ENCODE results near the gene GFRA1.

GFRA1 gene

GRCh38 chr10:116221053-116221452 is 52.0 kb downstream of the GFRA1 start:
- Mint-ChIP-seq H3K27ac (no peak overlapping the region), H3K9me3 (no peaks in the 10 kb centered on the region), H3K36me3 (ENCODE audit: low read depth) (no peaks in the 10 kb centered on the region), H3K4me1 (peaks cover 7% of the 10 kb centered on the region), H3K27me3 (ENCODE audit: low read depth) (peaks cover 1% of the 10 kb centered on the region), H3K4me3 (no peak overlapping the region)
- TF ChIP-seq, protein P1, sequence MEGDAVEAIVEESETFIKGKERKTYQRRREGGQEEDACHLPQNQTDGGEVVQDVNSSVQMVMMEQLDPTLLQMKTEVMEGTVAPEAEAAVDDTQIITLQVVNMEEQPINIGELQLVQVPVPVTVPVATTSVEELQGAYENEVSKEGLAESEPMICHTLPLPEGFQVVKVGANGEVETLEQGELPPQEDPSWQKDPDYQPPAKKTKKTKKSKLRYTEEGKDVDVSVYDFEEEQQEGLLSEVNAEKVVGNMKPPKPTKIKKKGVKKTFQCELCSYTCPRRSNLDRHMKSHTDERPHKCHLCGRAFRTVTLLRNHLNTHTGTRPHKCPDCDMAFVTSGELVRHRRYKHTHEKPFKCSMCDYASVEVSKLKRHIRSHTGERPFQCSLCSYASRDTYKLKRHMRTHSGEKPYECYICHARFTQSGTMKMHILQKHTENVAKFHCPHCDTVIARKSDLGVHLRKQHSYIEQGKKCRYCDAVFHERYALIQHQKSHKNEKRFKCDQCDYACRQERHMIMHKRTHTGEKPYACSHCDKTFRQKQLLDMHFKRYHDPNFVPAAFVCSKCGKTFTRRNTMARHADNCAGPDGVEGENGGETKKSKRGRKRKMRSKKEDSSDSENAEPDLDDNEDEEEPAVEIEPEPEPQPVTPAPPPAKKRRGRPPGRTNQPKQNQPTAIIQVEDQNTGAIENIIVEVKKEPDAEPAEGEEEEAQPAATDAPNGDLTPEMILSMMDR (IDR thresholded peaks at IDR 0.05; ENCODE audit: unreplicated experiment in 3 of 3) = no peak

- Mint-ChIP-seq H3K27ac (peak overlapping the region in 1 of 3 experiments; percentile 80), H3K4me1 (peaks cover 43% of the 10 kb centered on the region), H3K36me3 (ENCODE audit: low read depth) (no peaks in the 10 kb centered on the region), H3K4me3 (no peak overlapping the region), H3K9me3 (no peaks in the 10 kb centered on the region), H3K27me3 (ENCODE audit: low read depth) (no peaks in the 10 kb centered on the region)
- TF ChIP-seq, protein P1 (IDR thresholded peaks at IDR 0.05; ENCODE audit: unreplicated experiment in 3 of 3) = no peak
Measured at GRCh38 chr10:116216676-116217075, 56.3 kb downstream of the GFRA1 start.

DNA sequence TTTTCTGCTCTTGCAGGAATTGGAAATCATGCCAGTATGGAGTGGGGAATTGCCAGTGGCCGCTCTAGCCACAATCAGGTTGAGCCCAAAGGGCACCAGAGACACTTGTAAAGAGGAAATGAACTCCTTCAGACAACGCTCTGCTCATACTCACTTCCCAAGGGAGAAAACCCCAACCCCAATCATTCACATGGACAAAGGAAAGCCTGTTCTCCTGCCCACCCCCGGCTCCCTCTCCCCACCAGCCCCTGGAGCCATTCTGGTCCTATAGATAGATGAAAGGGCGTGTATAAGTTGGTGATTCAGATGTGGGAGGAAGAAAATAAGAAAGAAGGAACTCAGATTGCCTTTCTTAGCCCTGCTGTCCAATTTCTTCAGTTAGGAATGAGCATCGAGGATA is 57.4 kb downstream of the GFRA1 start:
- TF ChIP-seq, protein P1 (IDR thresholded peaks at IDR 0.05; ENCODE audit: unreplicated experiment in 3 of 3) = no peak
- H3K4me1 Mint-ChIP-seq = peaks cover 53% of the 10 kb centered on the region
- H3K4me3 Mint-ChIP-seq = no peak overlapping the region
- H3K9me3 Mint-ChIP-seq = no peaks in the 10 kb centered on the region
- H3K27me3 Mint-ChIP-seq (ENCODE audit: low read depth) = no peaks in the 10 kb centered on the region
- H3K27ac Mint-ChIP-seq = peak overlapping the region in 1 of 3 experiments; percentile 33
- no peaks in the 10 kb centered on the region for H3K36me3 Mint-ChIP-seq (ENCODE audit: low read depth)

- TF ChIP-seq, protein P1 (IDR thresholded peaks at IDR 0.05; ENCODE audit: unreplicated experiment in 3 of 3) = no peak
- peaks cover 81% of the 10 kb centered on the region for H3K4me1 Mint-ChIP-seq
- H3K9me3 Mint-ChIP-seq = no peaks in the 10 kb centered on the region
- peak overlapping the region in 2 of 3 experiments; percentile 62 to 72 for H3K27ac Mint-ChIP-seq
- no peaks in the 10 kb centered on the region for H3K36me3 Mint-ChIP-seq (ENCODE audit: low read depth)
- peak overlapping the region in 1 of 3 experiments; percentile 38 for H3K4me3 Mint-ChIP-seq
- H3K27me3 Mint-ChIP-seq (ENCODE audit: low read depth) = peaks cover 4% of the 10 kb centered on the region
Measured at GRCh38 chr10:116211682-116212081, 61.3 kb downstream of the GFRA1 start.

DNA sequence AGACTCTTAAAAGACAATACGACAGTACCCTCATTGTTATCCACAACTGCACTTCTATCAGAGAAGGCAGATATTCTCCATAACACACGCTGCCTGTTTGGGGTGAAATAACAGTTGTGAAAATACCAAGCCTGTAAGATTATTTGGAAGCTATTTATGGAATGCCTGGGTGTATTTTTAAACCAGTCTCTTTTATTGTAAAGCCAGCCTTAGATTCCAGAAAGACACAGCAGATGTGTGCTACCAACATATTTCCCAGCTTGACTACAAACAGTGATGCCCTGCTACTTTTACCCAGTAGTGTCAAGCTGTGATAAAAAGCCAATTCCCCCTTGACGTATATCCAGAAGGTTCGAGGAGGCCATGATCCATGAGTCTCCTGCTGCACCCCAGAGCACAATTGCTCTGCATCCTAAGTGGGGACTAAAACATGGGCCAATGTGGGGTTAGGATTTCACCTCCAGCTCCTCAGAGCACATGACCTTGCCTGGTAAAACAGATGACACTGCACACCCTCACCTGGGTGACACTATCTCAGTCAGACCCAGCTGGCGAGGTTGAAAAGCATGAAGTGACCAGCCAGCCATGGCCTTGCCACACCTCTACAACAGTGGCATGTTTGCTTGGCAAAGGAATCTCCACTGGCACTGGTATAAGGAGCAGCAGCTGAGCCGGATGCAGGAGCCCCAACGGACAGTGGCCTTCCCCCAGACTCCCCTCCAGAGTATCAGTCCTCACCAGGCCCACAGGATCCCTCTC is 62.2 kb downstream of the GFRA1 start:
- no peaks in the 10 kb centered on the region for H3K9me3 Mint-ChIP-seq
- TF ChIP-seq, protein P1 (IDR thresholded peaks at IDR 0.05; ENCODE audit: unreplicated experiment in 3 of 3) = no peak

DNA sequence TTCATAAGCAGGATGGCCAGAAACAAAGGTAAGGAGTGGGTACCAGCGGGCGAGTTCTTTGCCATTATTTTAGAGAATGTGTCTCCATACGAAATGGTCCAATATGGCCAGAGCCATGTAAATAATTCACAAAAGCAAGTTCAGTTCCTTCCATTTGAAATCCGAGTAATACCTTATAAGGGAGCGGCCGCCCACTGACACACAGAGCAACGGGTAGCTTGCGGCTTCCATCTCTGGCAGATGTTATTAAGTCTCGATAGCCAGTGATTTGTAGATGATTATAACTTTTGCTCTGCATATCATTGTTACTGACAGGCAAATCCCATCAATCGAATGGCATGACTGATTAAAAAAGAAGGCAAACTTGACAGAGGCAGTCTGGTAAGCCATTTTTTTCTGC is 63.2 kb downstream of the GFRA1 start:
- TF ChIP-seq, protein P1 (IDR thresholded peaks at IDR 0.05; ENCODE audit: unreplicated experiment in 3 of 3) = no peak
- H3K36me3 Mint-ChIP-seq (ENCODE audit: low read depth) = no peaks in the 10 kb centered on the region
- peaks cover 73% of the 10 kb centered on the region for H3K4me1 Mint-ChIP-seq
- H3K4me3 Mint-ChIP-seq = peak overlapping the region in 1 of 3 experiments; percentile 68
- H3K9me3 Mint-ChIP-seq = no peaks in the 10 kb centered on the region
- peak overlapping the region; percentile 61 to 82 (median 72) for H3K27ac Mint-ChIP-seq
- H3K27me3 Mint-ChIP-seq (ENCODE audit: low read depth) = peaks cover 4% of the 10 kb centered on the region

More for the DNA sequence above, 62.2 kb downstream of the GFRA1 start:
- Mint-ChIP-seq H3K27me3 (ENCODE audit: low read depth) (peaks cover 4% of the 10 kb centered on the region), H3K36me3 (ENCODE audit: low read depth) (no peaks in the 10 kb centered on the region), H3K4me3 (peak overlapping the region in 1 of 3 experiments; percentile 68), H3K4me1 (peaks cover 76% of the 10 kb centered on the region), H3K27ac (peak overlapping the region; percentile 54 to 82 (median 72))

Data from nephron (organoid).